Natural killer cell (primary cell): Measurements from ENCODE around the gene RUNDC1. TPM values are rescaled to one million over a fixed set of nuclear protein-coding genes. Genes with fewer than 3 reads are reported as not detected.

Experiments used
- ATAC-seq, 3 donors: fragments of 150-1000 bp in 2 of 3; fragments of 200-7000 bp in 1 of 3; cut with Tn5 transposase; 1 replicate in 1 of 3; 2 replicates in 2 of 3; pipeline ENCODE4 v1.10.0; 2021; ENCODE audit warnings: mild to moderate bottlenecking in 2 of 3, moderate library complexity in 2 of 3
- DNase-seq, 2 donors: peaks; one replicate each; pipeline versions ENCODE4 v3.0.0 to v3.0.0-alpha.2; 2013 to 2021; ENCODE audit warnings: mixed read lengths in 1 of 2
- H3K27ac ChIP-seq: one replicate; pipeline ENCODE4 v1.5.1; 2013; ENCODE audit warnings: mild to moderate bottlenecking, low read length
- H3K27me3 ChIP-seq: one replicate; pipeline ENCODE4 v1.6.1; 2013; ENCODE audit warnings: low read length; ENCODE audit not compliant: control insufficient read depth, insufficient read depth
- H3K36me3 ChIP-seq: one replicate; pipeline ENCODE4 v1.6.1; 2013; ENCODE audit warnings: low read length; ENCODE audit not compliant: control insufficient read depth, insufficient read depth
- H3K4me1 ChIP-seq: one replicate; pipeline ENCODE4 v1.6.1; 2013; ENCODE audit warnings: low read length; ENCODE audit not compliant: control insufficient read depth, insufficient read depth
- H3K4me3 ChIP-seq: one replicate; pipeline ENCODE4 v1.5.1; 2013; ENCODE audit warnings: low read length
- H3K9me3 ChIP-seq: one replicate; pipeline ENCODE4 v1.6.1; 2013; ENCODE audit warnings: low read length; ENCODE audit not compliant: control insufficient read depth, insufficient read depth
- H3K27ac Mint-ChIP-seq, 2 donors: one replicate each; pipeline ENCODE4 v1.8.0; 2022; ENCODE audit warnings: mild to moderate bottlenecking in 2 of 2, mixed read lengths in 2 of 2, moderate library complexity in 1 of 2
- H3K27me3 Mint-ChIP-seq, 2 donors: one replicate each; pipeline ENCODE4 v1.8.0; 2022; ENCODE audit warnings: low read depth in 2 of 2, mixed read lengths in 2 of 2
- H3K36me3 Mint-ChIP-seq: one replicate; pipeline ENCODE4 v1.8.0; 2022; ENCODE audit warnings: mixed read lengths
- H3K4me1 Mint-ChIP-seq, 2 donors: one replicate each; pipeline ENCODE4 v1.8.0; 2022; ENCODE audit warnings: mixed read lengths in 2 of 2
- H3K4me3 Mint-ChIP-seq: one replicate; pipeline ENCODE4 v1.8.0; 2022; ENCODE audit warnings: mild to moderate bottlenecking, moderate library complexity, mixed read lengths
- H3K9me3 Mint-ChIP-seq, 2 donors: one replicate each; pipeline ENCODE4 v1.8.0; 2022; ENCODE audit warnings: mixed read lengths in 2 of 2
- CTCF ChIP-seq: fragments of 200-600 bp; IDR thresholded peaks from one replicate; pipeline ENCODE4 v1.8.0; 2022; ENCODE audit warnings: antibody characterized with exemption
- WGBS: methylation state at CpG from one replicate; pipeline ENCODE4 v1.1.7; 2013; ENCODE audit warnings: missing lambda C conversion rate; ENCODE audit not compliant: insufficient coverage; 5-methylcytosine and 5-hydroxymethylcytosine counted together
- intact Hi-C: fragments of 100-400 bp; cut with micrococcal nuclease; formaldehyde crosslinking; loops from one replicate; pipeline ENCODE4 v1.14.2; 2022
- total RNA-seq, 4 donors: library from RNA; stranded (reverse); fragments of 120-200 nt in 1 of 4; gene quantifications; one replicate each; pipeline versions ENCODE4 v1.2.3 to v1.2.4, GENCODE V29; 2013 to 2022

RUNDC1 gene
- total RNA-seq, 3 donors from 2014 or later (not counting 1 experiment from before 2014, with no cell fraction given), result 11.6 to 15.8 (median 14.6) TPM

DNA sequence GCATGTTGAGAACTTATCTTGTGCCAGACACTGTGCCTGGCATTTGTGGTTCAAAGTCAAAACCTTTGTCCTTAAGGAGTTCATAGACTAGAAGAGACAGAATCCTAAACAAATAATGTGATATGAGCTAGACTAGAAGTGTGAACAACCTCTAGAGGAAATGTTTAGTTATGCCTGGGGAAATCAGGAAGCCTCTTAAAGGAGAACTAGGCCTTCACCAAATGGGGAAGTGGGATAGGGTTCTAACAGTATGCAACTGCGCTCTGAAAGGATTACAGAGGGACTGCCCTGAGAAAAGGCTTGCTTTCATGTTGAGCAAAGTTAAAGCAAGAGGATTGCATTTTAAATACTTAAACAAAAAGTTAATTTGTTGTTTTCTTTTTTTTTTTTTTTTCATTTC is 4.9 kb downstream of the RUNDC1 start:
- H3K27ac Mint-ChIP-seq, result no peak overlapping the region
- no peak overlapping the region for H3K4me3 Mint-ChIP-seq
- no CpG with 5 or more reads among the region's 1 CpG for WGBS
- no peaks in the 10 kb centered on the region for H3K27me3 ChIP-seq
- H3K9me3 ChIP-seq, result no peaks in the 10 kb centered on the region
- peaks cover 37% of the 10 kb centered on the region for H3K36me3 ChIP-seq
- DNase-seq (no peak), ATAC-seq (no peak)
- no peaks in the 10 kb centered on the region for H3K36me3 Mint-ChIP-seq
- H3K4me3 ChIP-seq, result no peak overlapping the region
- TF ChIP-seq CTCF, result no peak
- no peaks in the 10 kb centered on the region for H3K9me3 Mint-ChIP-seq
- H3K4me1 Mint-ChIP-seq, result peaks cover 15 to 22% of the 10 kb centered on the region in 2 donors
- peaks cover 18% of the 10 kb centered on the region for H3K4me1 ChIP-seq
- no peaks in the 10 kb centered on the region for H3K27me3 Mint-ChIP-seq
- intact Hi-C loops, result no loop called here
- no peak overlapping the region for H3K27ac ChIP-seq

DNA sequence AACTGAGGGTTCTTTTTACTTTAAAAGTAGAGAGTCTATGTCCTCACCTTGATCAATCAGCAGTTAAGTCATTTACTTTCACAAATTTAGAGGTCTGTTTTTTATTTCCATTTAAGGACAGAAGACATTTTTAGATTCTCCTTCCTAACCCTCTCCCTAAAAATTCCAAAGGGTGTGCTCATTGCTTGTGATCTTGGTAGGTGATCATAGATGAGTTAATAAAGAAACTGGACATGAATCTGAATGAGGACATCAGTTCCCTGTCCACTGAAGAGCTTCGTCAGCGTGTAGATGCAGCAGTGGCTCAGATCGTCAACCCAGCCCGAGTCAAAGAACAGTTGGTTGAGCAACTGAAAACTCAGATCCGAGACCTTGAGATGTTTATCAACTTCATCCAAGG is 8.8 kb downstream of the RUNDC1 start:
- peaks cover 64% of the 10 kb centered on the region for H3K36me3 ChIP-seq
- H3K4me1 ChIP-seq, result peaks cover 3% of the 10 kb centered on the region
- TF ChIP-seq CTCF, result no peak
- ATAC-seq (no peak), DNase-seq (no peak)
- Mint-ChIP-seq H3K4me3 (no peak overlapping the region), H3K36me3 (no peaks in the 10 kb centered on the region), H3K27ac (no peak overlapping the region), H3K27me3 (no peaks in the 10 kb centered on the region), H3K9me3 (no peaks in the 10 kb centered on the region), H3K4me1 (no peaks in the 10 kb centered on the region)
- H3K4me3 ChIP-seq, result no peak overlapping the region
- H3K9me3 ChIP-seq, result no peaks in the 10 kb centered on the region
- 96% methylated on average over 5 of the region's 5 CpGs for WGBS
- no peak overlapping the region for H3K27ac ChIP-seq
- intact Hi-C loops, result no loop called here
- H3K27me3 ChIP-seq, result no peaks in the 10 kb centered on the region

- H3K4me3 Mint-ChIP-seq, result no peak overlapping the region
- H3K4me3 ChIP-seq, result no peak overlapping the region
- H3K36me3 Mint-ChIP-seq, result no peaks in the 10 kb centered on the region
- 76% methylated on average over 2 of the region's 6 CpGs for WGBS
- no peak for TF ChIP-seq CTCF
- peaks cover 63% of the 10 kb centered on the region for H3K36me3 ChIP-seq
- no peak overlapping the region for H3K27ac Mint-ChIP-seq
- H3K27ac ChIP-seq, result no peak overlapping the region
- H3K4me1 Mint-ChIP-seq, result peaks cover 0 to 5% of the 10 kb centered on the region in 2 donors
- H3K9me3 Mint-ChIP-seq, result no peaks in the 10 kb centered on the region
- no peaks in the 10 kb centered on the region for H3K27me3 Mint-ChIP-seq
- H3K4me1 ChIP-seq, result peaks cover under 1% of the 10 kb centered on the region
- ATAC-seq (no peak), DNase-seq (no peak)
- no peaks in the 10 kb centered on the region for H3K9me3 ChIP-seq
- no peaks in the 10 kb centered on the region for H3K27me3 ChIP-seq
- intact Hi-C loops, result loop anchor here (10.0 kb wide), 1 partner anchor 495 kb away; the partner anchor contains the start of gene DHX8
Observed at GRCh38 chr17:42989726-42990652, 9.6 kb downstream of the RUNDC1 start.
